Pulmonary artery endothelial cell (primary cell): ENCODE measurements around the gene PCTP. TPM values are rescaled to one million over a fixed set of nuclear protein-coding genes. Genes with fewer than 3 reads are reported as not detected.

Experiments
- DNase-seq: peaks from one replicate; pipeline ENCODE4 v3.0.0-alpha.2; 2011; ENCODE audit warnings: low read depth, low spot score
- total RNA-seq: library from RNA; depleted of rRNA; stranded (reverse); fragments of >200 nt; gene quantifications from 2 replicates; pipeline ENCODE4 v1.2.3, GENCODE V29; 2014

PCTP gene
- total RNA-seq, 1 donor from 2014 or later, result 24.5 TPM

DNA sequence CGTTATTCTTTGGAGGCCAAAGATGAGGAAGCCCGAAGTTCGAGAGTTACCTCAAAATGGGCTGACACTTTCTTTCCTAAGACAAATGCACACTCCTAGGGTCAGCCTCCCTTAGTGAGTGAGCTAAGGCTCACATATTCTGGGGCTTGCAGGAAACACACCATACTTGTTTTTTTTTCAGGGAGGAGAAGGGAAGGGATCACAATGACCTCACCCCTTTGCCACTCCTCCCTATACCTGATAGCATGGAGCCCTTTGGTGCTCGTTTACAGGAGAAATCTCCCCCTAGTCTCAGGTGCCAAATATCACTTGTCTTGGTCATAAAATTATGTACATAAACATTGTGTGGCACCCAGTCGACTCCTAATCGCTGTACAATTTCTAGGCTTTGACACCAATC is 23.6 kb upstream of the PCTP start:
- DNase-seq, result no peak

DNA sequence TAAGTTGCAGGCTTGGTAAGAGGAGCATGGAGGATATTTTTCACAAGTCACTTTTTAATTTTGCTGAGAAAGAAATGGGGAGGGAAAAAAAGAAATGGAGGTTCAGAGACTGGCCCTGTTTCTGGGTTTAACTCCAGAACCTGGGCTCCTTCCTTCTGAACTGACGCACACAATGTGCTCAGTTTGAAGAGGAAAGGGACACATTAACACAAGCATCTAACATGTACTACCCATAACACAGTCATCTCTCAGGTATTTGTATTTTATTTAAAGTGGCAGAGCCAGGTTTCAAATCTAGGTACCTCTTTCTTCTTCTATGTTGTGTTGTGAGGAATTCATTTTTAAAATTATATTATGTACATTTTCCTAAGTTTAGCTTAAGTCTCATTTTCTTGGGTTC is 22.9 kb upstream of the PCTP start:
- DNase-seq, result no peak

DNA sequence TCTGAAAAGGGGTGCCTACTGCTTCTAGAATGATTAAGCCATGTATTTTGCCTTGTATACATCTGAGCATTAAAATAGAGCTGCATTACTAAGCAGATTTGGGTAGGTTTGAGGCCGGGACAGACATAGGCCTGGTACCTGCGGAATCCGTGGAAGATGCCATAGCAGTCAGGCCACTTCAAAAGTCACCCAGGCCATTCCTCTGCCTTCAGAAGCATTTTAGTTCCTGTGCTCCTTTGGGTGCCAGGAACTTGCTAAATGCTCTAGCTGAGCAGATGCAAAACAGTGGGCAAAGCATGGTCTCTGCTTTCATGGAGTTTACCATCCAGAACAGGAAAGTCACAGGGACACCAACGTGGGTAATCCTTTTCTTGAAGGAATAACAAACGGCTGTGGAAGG is 22.5 kb upstream of the PCTP start:
- no peak for DNase-seq

DNA sequence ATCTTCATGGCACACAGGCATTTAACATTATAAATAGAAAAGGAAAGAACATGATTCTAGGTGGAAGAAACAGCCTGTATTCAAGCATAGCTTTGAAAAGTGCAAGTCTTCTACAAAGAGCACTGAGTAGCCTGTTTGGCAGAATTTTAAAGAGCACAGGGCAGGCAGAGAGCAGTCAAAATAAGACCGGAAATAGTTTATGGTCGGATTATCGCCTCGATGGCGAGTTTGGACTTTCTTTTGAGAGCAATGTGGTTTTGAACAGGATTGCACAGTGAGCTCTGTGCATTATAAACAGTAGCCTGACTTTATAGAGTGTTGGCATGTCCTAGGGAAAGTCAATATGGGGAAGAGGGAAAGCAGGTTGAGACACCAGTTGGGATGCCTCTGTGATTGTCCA is 22.0 kb upstream of the PCTP start:
- DNase-seq, result no peak

DNA sequence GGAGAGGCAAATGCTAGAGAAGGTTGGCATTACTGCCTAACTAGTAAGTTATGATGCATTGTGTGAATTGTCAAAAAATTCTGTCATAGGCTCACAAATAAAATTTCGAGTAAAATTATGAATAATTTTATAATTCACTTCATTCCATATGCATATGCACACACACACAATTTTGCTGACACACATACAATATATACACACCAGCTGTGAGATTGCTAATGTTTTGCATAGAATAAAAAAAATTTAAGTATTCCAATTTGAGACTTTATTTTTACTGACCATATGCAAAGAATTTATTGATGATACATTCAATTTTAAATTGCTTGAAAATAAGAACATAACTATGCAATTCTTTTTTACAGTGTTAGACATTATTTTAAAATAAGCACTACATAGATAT is 21.4 kb upstream of the PCTP start:
- DNase-seq, result no peak

DNA sequence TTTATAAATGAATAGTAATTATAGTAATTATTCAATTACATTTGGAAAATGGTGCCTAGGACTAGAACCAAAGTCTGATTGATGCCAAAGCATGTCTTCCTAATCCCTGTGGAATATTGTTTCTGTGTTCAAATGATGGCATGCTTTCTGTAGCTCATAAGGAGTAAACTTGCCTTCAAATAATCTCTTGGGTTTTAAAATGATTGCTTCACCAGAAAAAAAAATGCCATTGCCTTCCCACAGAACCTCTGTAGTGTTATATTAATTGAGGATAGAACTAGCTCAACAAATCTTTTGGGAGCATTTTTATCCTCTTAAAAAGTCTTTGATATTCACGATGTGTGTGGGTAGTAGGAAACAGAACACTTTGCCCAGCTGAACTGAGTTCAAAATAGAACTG is 20.5 kb upstream of the PCTP start:
- no peak for DNase-seq

DNA sequence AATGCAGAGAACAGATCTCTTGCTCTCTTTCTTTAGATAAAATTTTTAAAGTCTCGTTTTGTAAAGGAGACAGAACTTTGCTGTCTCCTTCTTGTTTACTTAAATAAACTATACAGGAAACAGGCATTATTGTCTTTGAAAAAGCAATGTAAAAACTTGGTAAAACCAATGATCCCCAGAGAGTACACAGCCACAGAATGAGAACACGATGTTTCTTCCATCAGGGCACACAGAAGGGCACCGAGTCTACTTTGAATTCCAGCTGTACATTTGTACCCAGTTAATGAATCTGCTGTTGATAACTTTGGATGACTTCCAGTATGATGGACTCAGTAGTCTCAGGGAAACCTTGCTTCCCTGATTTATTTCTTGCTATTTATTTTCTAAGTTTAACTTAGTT is 20.0 kb upstream of the PCTP start:
- no peak for DNase-seq

DNA sequence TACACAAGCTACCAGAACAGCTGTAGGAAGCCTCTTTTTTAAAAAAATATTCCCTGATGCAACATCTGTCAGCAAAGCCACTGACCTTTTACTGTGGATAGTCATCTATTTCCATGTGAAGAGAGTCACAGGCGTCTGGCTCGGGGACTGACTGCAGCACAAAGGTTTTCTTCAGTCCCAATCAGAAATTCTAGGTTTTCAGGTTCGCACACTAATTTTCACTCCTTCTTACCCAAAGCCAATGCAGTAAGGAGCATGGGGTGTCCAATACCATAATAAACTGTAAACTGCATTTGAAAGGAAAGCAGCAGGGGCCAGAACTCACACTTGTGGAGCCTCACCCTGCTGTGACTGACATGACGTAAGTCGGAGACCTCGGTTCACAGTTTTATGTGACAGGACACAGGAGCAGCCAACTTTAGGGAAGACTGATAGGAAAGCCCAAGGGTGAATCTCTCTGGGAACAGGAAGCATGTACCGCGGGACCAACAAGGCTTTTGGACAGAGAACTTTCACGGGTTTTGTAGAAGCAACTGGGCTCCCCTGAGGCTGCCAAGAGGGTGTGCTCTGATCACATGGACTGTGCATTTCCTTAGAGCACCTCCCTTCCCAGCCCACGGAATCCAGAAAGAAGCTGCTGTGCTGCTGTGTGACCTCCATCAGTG is 19.1 kb upstream of the PCTP start:
- no peak for DNase-seq

DNA sequence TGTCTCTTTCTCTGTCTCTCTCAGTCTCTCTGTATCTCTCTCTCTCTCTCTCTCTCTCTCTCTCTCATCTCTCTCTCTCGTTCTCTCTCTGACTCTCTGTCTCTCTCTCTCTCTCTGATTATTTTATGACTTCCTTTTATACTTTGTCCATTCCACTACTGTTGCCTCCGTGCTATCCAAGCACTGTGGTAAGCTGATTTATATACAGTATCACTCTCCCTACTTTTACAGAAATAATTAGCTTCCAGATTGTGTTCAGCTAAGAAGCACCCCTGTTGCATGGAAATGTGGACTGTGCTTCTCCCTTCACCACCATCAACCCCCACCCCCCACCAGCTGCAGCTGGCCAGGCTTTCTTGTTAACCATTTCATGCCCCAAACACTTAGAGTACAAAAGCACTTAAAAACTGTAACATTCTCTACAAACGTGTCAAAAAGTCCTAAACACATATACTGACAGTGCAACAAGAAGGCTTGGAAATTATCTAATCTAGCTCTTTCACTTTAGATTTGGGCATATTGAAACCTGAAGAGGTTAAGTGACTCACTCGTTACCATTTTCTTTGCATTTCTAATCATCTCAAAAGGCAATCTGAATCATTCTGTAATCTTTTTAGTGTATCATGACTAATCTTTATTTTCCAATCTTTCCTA is 16.6 kb upstream of the PCTP start:
- no peak for DNase-seq

DNA sequence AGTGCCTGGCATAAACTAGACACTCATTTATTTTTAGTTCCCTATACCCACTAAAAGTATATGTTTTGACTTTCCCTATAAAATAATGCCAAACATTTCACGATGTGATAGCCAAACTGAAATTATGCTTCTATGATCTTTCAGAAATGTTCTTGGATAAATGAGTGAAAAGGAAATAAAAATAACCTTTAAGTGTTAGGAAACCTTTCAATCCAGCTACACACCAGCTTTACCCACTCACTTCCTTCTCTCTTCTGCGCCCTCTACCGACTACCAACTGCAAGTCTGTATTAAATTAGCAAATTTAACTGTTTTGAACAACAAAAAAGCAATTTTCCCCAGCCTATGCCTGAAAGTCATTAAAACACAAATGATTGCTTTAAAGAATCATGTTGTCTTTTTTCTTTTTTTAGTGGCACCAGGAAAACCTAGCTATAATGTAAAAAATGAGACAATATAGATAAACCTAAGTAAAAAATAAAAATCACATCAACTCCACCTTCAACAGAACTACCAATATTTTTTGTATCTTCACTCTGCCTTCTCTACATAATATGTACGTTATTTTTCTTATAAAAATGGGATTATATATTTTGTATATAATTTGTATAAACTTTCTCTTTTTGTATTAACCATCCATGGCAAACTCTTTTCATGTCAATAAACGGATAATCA is 15.0 kb upstream of the PCTP start:
- DNase-seq, result no peak

DNA sequence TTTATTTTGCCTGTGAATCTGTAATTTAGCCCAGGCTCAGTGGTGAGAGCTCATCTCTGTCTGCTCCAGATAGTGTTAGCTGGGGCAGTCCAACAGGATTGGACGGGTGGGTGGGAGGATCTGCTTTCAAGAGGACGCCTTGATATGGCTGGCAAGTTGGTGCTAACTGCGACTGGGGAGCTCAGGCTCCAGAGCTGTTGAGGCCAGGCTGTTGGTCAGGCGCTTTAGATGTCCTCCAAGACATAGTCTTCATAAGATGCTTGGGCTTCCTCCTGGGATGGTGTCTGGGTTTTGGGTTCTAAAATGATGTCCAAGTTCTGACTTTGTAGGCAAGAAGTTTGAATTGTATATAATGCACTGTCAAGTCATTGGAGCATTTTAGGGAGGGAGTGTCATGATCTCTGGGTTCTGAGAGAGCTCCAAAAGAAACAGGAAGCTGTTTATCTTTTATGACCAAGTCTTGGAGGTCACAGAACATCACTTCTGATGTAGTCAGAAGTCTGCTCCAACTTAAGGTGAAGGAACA is 12.8 kb upstream of the PCTP start:
- DNase-seq, result no peak

DNA sequence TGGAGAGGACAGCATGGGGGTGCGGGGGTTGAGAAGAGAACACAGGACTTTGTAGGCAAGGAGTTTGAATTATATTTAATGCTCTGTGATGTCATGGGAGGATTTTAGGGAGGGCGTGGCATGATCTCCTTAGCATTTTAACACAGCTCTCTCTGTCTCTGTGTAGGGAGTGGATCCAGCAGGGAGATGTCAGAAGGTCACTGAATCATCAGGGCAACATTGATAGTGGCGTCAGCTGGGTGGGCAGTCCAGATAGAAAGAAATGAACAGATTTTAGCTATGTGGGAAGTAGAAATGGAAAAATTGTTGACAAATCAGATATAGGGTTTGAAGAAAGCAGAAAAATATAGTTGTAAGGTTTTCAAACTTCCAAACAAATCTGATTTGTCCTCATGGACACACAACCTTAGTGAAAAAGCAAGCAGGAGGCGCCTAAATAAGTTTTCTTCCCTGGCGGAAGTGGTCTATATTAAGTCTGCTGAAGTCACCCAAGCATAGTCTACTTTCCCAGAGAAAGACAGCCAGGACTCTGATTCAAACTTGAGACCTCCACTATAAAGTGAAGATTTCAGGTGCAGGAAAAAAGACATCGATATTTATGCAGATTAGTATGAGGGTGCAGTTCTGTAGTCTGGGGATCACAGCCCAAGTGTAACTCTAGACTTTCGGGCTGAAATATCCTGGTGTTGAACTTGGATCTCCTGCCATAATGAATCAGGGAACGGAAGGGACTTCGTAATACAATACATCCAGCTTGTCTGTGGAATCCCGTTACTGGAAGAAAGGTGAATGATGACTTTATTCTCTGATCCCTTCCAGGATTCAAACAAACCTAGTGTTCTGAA is 10.1 kb upstream of the PCTP start:
- DNase-seq, result no peak

DNA sequence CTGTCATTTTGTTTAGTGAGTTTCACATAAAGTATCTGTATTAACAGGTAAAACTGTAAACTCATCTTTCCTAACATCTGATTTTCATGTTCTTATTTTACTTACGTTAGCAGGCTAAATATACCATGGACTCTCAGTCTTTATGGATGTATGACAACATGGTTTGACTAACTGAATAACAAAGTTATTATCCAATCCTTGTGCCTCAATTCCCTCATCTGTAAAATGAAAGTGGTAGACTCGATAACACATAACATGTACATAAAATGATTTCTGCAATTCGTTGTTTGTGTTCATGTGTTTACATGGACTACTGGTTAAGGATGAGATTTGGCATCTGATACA is 9.5 kb upstream of the PCTP start:
- DNase-seq, result no peak

DNA sequence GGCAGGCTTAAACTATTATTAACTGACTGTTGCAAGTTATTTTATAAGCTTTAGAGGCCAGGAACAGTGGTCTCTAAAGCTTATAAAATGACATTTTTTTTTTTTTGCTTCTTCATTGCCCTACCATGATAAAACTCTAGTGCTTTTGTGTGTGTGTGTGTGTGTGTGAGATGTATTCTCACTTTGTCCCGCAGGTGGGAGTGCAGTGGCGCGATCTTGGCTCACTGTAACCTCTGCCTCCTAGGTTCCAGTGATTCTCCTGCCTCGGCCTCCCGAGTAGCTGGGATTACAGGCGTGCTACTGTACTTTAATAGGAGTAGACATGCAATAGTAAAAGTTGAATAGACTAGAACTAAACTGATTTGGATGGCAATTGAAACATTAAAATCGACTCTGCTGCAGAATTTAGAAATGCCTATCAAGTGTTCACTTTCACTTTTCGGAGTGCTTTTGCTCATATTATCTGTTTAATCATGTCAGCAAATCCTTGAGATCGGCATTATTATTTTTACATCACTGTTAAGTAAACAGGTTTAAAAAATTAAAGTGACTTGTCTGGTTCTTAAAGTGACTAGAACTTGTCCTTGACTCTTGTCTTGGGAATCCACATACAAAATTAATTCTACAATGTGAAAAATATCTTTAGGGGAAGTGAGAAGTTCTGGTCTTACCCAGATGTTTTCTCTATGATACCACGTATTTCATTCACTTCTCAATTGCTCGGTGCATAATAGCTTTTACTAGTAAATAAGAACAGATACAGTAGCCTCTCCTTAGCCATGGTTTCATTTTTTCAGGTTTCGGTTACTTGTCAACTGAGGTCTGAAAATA is 8.4 kb upstream of the PCTP start:
- DNase-seq, result no peak

DNA sequence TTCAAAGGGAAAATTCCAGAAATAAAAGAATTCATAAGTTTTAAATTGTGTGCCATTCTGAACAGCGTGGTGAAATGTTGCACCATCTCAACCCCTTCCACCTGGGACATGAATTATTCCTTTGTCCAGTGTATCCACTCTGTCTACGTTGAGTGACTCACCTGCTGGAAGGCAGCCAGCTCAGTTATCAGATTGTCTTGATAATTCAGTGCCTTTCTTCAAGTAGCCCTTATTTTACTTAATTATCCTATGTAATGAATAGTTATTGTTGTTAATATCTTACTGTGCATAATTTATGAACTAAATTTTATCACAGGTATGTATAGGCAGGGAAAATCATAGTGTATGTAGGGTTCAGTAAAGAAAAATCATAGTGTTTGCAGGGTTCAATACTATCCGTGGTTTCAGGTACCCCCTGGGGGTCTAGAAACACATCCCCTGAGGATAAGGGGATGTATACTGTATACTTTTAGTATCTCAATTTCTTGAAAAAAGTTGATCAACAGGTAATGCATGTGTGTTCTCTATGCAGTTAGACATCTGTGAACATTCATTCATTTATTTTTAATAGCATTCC is 7.7 kb upstream of the PCTP start:
- DNase-seq, result no peak

DNA sequence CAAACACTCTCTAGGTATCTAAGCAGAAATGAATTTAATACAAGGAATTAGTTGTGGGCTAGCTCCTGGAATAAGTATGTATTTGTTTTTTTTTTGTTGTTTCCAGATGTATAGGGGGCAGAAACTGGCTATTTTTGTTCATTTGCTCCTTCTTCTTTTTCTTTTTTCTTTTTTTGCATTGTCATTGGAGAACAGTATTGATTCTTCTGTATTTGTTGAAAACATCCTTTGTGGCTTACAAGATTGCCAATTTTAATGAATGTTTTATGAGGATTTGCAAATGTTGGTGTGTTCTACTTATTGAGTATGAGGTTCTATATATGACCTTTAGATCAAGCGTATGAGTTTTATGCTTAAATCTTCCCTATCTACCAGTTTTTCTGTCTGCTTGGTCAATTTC is 5.6 kb upstream of the PCTP start:
- no peak for DNase-seq

DNA sequence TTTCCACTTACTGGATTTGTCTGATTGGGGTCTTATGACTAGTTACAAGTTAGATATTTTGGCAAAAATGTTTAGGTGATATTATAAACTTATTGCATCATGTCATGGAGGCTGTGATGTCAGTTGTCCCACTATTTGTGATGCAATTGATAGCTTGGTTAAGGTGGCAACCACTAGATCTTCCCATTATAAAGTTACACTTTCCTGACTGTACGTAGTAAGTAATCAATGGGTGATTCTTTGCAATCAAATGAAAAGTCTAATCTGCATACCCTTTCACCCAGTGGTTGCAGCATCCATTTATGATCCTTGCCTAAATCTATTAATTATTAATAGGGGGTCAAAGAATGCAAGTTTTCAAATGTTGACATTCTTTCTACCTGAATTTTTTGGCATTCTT is 4.4 kb upstream of the PCTP start:
- DNase-seq, result no peak

DNA sequence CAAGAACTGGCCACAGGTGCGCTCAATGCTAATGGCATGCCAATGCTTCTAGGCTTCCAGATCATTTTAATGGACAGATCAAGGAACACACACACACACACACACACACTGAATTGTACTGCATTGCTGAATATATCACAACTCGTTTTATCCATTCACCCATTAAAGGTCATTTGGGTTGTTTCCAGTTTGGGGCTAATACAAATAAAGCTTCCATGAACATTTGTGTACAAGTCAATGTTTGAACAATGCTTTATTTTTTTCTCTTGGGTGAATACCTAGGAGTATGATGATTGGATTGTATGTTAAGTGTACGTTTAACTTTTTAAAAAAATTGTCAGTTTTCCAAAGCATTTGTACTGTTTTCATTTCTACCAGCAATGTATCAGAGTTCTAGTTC is 3.6 kb upstream of the PCTP start:
- no peak for DNase-seq

DNA sequence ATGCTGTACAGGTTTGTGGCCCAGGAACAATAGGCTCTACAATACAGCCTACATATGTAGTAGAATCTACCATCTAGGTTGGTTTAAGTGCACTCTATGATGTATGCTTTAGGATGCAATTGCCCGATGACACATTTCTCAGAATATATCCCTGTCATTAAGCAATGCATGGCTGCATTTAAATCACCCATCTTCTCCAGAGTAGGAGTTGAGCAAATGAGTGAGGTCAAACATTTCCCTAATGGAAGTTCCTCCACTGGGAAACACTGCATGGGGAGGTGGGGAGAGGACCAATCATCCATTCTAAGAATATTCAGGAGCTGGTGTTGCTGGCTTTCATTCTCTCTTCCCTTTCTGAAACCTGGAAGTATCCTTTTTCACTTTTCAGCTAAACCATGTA is 2.0 kb upstream of the PCTP start:
- DNase-seq, result no peak

DNA sequence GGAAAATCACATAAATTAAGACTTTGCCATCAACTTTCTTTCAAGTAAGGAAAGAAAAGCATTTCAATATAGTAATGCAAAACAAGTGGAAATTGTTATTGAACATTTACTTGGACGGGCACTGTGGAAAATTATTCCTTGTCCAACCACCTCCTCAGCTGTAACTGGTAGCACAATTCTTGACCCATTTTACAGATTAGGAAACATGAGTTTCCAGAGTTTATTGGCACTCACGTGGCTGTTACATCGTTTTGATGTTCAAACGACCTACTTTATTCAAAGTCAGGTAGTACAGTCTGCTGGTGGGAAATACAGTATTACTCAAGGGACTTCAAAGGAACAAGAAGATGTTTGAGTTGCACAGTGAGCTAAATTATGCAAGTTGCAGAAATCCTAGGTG is 866 bp upstream of the PCTP start:
- no peak for DNase-seq

DNA sequence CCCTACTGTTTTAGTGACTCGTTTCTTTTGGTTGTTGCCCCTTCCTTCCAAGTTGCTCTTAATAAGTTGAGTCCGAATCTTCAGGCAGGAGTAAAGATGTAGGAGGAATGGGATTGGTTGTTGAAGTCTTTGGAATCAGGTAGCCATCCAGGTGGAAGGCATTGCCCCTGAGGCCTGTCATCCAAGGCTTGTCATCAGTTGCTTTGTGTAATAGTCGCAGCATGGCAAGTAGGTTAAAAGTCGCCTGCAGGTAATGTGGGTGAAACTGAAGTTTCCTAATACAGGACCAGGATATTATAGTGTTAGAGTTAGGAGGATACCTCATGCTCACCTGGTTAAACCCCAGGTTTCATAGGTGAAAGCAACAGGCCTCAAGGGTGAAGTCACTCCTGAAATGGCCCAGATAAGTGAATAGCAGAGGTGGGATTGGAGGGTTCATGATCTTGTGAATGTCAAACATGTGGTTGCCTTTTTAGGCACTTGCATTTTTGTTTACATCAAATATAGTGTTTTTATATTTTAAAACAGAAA is 934 bp downstream of the PCTP start:
- no peak for DNase-seq
